Stimulated activated CD8-positive, alpha-beta memory T cell treated with anti-CD3 and anti-CD28 coated beads, Interleukin-7, amount 100 ng/mL, for 48 hours (primary cell): ENCODE results near the gene SCG5.

Experiments used
- DNase-seq, 2 donors: peaks; one replicate each; pipeline ENCODE4 v3.0.0-alpha.2; 2020; ENCODE audit warnings: low read depth in 1 of 2; ENCODE audit errors: extremely low read depth in 1 of 2

The SCG5 gene

DNA sequence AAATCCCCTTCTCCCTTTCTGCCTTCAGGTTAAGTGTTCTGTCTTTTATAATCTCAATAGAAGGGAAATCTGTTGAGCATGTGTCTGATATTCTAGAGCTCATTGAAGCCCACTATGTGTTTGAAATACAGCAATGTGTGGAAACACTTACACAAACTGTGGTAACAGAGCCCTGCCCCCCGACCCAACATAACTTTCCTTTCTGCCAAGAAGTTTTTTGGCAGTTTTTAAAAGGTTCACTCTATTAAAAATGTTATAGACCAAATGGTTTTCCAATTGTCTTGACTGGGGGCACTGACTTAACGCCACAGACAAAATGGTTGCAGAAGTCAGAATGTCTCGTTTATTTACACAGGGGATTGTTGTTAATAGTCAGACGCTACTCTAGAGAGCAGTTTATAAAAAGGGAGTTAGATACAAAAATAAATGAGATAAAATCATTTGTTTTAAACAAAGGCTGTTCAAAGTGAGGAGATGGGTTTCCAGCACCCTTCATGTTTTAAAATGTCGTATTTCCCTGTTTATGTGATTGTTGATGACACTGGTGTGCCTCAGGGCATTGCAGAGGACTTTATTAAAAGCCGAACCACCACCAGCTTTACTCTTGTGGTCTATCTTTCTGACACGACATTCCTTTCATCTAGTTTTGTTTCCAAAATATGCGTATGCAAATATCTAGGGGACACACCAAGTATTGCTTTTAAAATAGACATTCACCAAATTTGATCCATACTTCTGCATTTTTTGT is 49.6 kb downstream of the SCG5 start:
- DNase-seq: no peak

DNA sequence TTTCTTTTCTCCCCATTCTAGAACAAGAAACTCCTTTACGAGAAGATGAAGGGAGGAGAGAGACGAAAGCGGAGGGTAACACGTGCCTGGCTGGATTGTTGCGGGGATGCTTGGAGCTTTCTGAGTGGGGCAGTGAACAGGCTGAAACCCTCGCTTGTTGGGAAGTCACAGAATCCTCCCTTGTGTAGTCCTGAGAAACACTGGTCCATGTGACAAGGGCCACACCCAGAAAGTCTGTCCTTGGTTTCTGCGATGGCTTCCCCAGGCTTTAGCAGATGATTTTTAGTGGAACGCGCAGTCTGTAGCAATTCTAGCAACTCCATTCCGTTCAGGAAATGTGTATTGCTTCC is 50.2 kb downstream of the SCG5 start:
- no peak for DNase-seq

DNA sequence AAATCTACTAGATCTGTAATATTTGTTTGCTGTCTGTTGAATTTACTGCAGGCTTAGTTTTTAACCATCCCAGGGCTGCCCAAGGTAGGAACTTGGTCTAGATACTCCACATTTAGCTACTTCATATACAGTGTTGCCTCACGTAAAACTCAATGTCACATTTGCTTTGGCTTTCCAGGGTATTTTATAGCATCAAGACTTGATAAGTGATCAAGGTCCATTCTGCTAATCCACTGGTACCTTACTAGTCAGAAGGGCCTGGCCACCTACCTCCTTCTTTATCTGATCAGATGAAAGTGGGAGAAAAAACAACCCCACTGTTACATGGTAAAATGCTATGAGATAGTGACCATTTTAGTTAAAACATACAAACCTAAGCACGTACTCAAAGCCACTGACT is 50.8 kb downstream of the SCG5 start:
- no peak for DNase-seq

DNA sequence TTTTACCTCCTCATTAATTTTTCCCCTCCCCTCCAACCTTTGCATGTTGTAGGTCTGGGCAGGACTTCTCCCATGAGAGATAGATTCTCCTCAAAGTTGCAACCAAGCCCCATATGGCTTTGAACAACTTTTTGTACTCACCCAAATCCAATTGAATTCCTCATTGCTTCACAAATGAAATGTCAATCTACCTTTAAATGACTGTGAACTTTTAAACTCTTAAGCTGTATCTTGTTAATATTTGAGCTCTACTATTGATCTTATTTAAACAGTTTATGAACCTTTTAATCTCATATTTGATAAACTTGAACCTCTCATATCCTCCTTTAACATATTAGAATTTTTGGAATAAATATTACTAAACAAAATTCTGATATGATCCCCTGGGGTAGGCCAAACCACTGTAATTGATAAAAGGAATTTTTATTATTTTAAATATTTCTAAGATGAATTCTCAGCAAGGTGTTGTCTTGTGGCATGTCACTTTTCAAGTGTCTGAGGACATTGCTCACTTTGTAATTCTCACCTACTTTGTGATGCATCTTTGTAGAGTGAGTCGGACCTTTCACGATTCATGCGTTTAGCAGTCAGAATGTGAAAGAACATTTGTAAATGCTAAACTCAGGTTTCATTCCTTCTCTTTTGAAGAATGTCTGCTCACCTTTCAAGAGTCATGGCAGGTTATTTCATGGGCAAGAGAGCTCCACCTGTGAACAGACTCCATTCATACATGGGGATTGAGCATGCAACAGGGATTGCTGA is 52.9 kb downstream of the SCG5 start:
- no peak for DNase-seq

DNA sequence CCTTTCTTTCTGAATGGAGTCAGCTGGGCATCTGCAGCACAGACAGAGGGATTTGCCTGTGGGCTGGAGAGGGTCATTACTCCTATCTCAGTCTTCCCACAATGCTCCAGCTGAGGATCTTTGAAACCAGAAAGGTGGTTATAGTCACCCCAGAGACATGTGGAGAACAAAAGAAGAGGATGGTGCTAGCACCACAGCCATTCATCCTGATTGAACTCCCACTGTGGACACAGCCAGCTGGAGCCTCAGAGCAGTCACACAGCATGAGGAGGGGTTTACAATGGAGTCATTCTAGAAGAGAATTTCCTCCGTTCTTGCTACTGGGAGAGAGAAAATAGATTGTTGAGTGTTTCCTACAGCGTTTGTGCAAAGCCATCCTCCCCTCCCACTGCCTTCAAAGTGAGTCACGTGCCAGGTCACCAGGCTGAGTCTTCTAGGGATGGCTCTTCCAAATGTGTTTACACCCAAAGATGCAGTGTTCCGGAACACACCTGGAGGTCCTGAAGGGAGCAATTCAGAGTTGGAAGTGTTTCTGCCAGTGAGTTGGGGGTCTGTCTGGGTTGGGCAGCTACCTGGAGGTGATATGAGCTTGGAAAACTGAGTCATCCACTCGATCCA is 57.4 kb downstream of the SCG5 start:
- DNase-seq: no peak

DNA sequence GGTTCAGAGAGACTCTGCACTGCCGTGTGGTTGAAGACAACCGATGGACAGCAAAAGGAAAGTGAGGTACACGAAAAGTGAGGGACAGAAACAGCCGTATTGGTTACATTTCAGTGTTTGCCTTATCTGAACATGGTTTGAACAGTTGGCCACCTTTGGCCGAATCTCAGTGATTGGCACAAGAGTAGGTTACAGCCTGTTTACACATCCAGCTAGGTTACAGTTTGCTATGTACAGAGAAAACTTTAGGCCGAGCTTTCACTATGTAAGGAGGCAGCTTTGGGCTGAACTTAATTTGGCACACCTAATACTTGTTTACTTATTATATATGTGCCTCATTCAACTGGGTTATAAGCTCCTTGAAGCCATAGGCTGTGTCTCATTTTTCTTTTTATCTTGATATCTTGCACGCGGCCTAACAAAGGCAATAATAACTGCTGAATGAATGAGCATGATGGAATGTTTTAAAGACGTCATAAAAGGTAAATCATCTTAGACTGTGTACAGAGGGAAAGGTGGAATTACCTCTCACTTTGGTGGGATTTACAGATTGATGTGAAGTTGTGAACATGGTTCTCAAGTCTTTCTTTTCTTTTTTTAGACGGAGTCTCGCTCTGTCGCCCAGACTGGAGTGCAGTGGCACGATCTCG is 59.1 kb downstream of the SCG5 start:
- no peak for DNase-seq

DNA sequence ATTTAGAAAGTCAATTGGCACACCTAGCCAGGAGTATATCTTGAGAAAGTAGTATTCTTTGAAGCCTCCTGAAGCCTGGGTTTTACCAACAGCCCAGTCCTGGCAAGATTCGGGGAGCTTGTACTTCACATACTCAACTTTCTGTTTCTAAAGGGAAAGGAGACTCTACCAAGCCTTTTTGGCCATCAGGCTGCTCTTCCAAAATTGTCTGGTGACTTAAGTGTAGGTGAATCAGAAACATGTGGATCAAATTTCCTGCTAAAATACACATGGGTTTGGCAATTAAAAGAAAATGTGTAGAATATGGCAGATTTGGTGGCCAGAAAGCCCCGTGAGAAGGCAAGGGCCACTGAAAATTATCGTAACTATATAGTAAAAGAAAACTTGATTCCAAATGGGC is 60.4 kb downstream of the SCG5 start:
- no peak for DNase-seq

DNA sequence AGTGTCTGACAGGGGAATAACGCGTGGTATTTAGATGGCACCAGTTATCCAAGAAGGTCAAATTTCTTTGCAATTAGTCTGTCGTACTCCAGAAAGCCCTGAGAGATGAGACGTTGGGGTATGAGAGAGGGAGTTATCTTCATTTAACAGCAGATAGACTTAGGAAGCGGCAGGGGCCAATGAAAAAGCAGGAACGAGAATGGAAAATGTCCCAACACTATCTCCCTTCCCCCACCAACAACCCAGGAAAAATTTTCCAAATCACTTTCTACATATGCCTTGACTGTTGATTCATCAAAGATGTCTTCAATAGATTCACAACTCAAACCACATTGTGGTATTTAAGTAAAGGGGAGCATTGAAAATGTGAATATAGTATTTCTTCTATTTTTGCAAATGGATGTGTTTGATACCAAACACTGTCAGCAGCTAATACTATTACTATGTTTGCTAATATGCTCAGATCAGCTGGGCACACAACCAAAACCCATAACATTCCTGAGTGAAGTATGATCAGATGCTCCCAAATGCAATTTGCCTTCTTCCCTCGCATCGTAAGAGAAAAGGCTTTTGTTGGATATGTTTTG is 63.0 kb downstream of the SCG5 start:
- DNase-seq: no peak

DNA sequence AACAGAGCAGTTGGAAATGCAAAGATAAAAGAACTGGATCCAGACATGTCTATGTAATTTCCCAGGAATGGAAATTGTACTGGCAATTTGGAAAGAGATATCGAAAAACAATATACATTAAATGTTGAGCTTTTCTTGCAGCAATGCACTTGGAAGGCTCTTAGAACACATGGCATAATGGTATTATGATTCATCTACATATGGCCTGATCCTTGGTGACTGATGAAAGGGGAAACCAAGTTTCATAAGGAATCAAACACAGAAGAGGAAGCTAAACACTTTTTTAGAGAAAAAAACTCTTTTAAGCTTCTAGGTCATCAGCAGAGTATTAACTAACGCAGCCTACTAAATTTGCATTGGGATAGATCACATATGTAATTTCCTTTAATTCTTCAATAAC is 63.9 kb downstream of the SCG5 start:
- no peak for DNase-seq

DNA sequence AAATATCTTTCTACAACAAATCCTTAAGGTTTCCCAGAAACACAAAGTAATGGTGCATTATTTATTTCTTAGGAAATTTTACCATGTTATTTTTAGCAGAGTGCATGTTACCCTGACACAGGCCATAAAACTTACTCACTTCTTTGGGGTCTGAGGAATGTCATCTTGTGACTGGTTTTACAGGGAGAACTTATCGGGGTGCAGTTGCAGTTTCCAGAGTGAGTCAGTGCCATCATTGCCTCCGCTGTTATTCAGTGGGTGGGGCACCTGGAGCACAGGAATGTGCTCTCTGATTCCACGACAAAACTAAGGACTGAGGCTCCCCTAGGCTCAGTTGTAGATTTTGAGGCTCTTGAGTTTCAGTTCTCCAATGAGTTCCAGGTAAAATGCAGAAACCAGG is 65.2 kb downstream of the SCG5 start:
- no peak for DNase-seq

DNA sequence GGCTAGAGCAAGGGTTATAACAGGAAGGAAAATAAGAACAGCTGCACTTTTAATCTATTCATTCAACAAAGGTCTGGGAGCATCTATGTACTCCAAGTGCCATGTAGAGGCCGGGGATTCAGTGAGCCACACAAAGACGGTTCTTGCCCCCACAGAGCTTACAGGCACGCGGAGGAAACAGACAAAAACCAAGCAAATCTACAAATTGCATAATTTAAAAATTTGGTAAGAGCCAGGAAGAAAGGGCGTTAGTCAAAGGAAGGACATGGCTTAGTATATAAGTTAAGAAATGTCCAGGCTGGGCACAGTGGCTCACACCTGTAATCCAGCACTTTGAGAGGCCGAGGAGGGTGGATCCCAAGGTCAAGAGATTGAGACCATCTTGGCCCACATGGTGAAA is 65.9 kb downstream of the SCG5 start:
- DNase-seq: no peak

DNA sequence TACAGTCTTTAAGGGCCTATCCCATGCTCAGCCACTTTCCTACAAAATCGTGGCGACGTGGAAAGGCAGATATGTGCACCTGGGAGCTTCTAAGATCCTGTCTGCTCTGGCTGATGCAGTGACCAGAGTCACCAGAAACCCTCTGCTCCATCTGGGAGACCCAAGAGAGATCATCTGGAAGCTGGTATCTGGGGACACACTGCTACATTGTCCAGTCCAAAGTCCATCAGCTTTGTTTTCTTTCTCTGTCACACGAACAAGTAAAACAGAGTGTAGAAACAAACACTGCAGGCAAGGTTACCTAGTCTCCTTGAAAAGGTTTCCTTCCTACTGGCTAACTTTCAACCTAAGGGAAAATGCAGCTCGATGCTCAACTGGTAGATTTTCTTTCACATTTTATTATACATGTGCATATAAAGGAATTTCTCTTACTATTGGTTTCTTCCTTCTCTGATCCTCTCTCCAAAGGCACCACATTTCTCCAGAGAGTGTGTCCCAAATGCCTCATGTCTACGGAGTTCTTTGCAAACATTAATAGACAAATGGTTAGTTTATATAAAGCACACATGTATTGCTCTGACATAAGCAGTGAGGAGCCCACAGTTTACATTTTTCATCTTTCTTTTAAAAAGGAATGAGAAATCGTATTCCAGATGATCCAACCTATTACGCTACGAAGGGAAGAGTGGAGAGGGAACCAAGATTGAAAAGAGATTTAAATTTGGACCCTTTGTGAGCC is 68.0 kb downstream of the SCG5 start:
- DNase-seq: no peak

DNA sequence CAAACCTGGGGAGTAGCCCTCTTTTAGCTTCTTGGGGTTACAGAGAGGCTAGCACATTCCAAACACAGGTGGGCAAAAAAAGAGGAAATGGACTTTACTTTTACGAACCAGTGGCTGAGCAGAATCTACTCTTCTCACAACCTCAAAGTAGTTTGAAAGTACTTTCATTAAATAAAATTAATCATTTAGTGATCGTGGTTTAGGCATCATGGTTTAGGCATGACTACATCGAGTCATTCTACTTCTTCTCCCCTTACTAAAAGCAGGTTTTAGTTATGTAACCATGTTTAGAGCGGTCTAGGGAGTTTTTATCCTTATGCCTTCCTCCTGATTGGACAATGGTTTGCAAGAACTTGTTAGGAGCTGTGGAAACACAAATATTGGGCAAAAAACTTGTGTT is 73.8 kb downstream of the SCG5 start:
- DNase-seq: no peak

DNA sequence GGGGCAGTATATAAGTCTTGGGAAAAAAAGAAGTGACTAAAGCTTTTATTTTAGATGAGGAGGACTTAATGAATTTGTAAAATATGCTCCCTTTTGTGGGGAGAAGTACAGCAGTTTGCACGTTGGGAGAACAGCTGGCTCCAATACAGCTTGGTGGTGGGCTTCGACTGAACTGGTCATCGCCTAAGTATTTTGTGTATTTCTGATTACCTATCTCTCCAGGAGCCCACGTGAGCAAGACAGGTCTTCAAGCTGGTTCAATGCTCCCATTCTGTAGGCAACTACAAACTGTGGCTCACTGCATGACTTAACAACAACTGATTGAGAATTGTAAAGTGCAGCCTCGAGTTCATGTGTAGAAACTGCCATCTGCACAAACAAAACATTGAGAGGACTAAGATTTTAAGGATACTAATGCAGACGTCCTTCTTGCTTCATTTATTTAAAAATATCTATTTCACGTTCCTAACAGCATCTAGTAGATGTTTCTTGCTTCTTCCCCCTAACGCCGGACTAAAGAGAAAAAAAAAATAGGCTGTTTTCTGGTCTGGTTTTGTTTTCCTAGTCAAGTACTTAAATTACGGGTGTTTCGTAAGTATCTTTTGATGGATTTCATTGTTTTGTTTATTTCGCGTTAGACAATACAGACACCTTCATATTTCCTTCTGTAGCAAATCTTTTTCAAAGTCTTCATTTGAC is 74.9 kb downstream of the SCG5 start:
- DNase-seq: no peak

DNA sequence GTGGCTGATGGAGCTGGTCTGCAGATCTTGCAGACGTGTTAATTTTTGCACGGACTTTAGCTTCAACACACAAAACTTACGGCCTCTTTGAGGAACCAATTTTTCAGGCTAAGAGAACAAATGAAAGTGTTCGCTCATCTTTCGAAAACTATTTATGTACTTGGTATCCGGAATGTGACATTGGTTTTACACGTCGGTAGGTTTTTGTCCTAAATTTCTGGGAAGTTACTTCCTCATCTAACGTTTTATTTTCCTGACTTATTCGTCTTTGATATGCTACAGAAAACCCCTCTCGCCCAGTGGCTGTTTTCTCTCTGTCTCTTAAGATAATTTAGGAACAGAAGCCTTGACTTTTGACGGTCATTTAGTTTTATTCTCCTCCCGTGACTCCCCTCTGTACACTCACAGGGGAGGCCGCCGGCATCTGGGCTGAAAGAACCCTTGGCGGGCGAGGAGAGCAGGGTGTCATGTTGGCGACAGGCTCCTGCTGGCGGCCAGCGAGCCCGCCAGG is 75.5 kb downstream of the SCG5 start:
- no peak for DNase-seq

DNA sequence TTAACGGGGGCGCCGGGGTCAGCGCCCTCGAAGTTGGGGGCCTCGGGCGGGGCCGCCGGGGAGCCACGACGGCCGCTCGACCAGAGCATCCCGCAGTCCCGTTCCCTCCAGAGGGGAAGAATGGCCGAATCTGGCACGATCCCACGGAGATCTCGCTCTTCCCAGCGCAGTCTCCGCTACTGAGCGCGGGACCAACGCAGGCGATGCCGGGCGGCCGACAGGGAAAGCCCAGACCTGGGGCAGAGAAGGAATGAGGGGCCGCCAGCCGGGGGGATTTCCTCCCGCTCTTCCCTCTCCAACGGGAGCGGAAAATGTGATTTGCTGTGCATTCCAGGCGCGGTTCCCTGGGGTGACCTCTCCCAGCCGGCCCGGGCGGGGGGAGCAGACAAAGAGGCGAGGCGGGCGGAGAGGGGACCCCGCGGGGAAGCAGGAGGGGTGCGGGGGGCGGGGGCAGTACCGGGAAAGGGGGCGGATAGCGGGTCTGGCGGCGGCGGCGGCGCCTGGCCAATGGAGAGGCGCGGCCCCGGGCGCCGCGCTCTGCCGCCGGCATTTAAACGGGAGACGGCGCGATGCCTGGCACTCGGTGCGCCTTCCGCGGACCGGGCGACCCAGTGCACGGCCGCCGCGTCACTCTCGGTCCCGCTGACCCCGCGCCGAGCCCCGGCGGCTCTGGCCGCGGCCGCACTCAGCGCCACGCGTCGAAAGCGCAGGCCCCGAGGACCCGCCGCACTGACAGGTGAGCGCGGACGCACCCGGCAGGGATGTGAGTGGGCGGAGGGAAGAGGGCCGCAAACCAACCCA is 76.1 kb downstream of the SCG5 start, which contains the start of gene GREM1:
TSS of gene GREM1 (plus strand) at position 579 of the 801 bp plus-strand sequence. CDS start 12,687 bp downstream, outside the sequence.
- DNase-seq: no peak

DNA sequence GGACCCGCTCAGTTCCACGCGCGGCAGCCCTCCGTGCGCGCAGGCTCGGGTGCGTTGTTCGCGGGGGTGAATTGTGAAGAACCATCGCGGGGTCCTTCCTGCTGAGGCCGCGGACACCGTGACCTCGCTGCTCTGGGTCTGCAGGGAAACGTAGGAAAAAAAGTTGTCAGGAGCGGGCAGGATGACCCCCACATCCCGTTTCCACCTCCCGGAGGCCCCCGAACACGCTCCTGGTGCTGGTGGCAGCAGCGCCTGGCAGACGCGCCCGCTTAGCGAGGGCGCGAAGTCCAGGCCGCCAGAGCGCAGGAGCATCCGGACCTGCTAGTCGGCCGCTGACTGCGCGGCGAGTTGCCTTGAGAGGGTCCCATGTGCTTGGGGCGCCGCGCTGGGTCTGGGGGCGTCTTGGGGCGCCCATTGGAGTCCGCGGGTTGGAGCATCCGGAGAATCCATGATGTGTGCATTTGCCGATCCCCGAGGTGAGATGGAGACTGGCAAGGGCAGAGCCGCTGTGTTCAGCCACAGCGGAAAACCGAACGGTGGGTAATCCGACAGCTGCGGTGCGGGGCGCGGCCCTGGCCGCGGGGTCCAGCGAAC is 76.8 kb downstream of the SCG5 start:
- DNase-seq: no peak
